ENCODE results near the gene RTCB.

GRCh38 chr22:32376681-32377080 lies 35.4 kb downstream of the RTCB start:
- TF ChIP-seq CTCF (IDR thresholded peaks at IDR 0.05) (no peak), POLR2A (IDR thresholded peaks at IDR 0.05) (no peak)
